K562 (cell line): ENCODE data around the gene USH2A. TPM values are rescaled to one million over a fixed set of nuclear protein-coding genes. Genes with fewer than 3 reads are reported as not detected.

ENCODE experiments used
- ATAC-seq: fragments of 200-7000 bp; cut with Tn5 transposase; 3 replicates; pipeline ENCODE4 v1.9.1; 2020; ENCODE audit warnings: moderate library complexity
- BruUV-seq: library from RNA; stranded (reverse); fragments of 400-500 nt; replicated peaks from 2 replicates; lab custom pipeline; 2021; lab: Mats Ljungman, UMichigan
- CTCF ChIA-PET: fragments of 300-600 bp; formaldehyde crosslinking; extraction: SDS; loops from one replicate; lab custom pipeline; 2021; ENCODE audit warnings: low intra/inter-chr PET ratio; lab: Yijun Ruan, JAX
- POLR2A ChIA-PET: fragments of 300-600, 350-650 bp; sonication (Branson Sonifier 250); formaldehyde crosslinking; extraction: SDS; loops from one replicate; lab custom pipeline; 2021; ENCODE audit warnings: antibody characterized with exemption, inconsistent platforms; lab: Yijun Ruan, JAX
- DNase-seq, 4 experiments: peaks; one replicate each; pipeline versions ENCODE4 v3.0.0 to v3.0.0-alpha.2; 2011 to 2018; ENCODE audit warnings: low spot score in 3 of 4, mixed read lengths in 3 of 4; ENCODE audit errors: extremely low read depth in 1 of 4
- FAIRE-seq: peaks from 2 replicates; lab custom pipeline; 2011; peaks lifted over from hg19 to GRCh38; lab: Jason Lieb, UNC
- H2AFZ ChIP-seq: 2 replicates; pipeline ENCODE4 v1.6.0; 2011; ENCODE audit warnings: low read depth, low read length, control low read depth, inconsistent platforms
- H3K27ac ChIP-seq: fragments of 200-600 bp; 3 replicates; pipeline ENCODE4 v1.8.0; 2011; ENCODE audit warnings: low read depth, mild to moderate bottlenecking, control low read depth, inconsistent platforms, low read length, moderate library complexity, mixed read lengths; ENCODE audit errors: extremely low read depth
- H3K27me3 ChIP-seq, 2 experiments: fragments of 300-600 bp in 1 of 2; 2 replicates in 1 of 2; 3 replicates in 1 of 2; pipeline versions ENCODE4 v1.6.0 to v1.8.0; 2011; ENCODE audit warnings: inconsistent platforms in 2 of 2, low read length in 2 of 2, mild to moderate bottlenecking in 1 of 2, mixed read lengths in 1 of 2, moderate library complexity in 1 of 2; ENCODE audit not compliant: control insufficient read depth in 2 of 2, insufficient read depth in 2 of 2
- H3K36me3 ChIP-seq: fragments of 300-600 bp; 3 replicates; pipeline ENCODE4 v1.8.0; 2011; ENCODE audit warnings: mild to moderate bottlenecking, low read length, inconsistent platforms; ENCODE audit not compliant: control insufficient read depth, insufficient read depth
- H3K4me1 ChIP-seq, 2 experiments: fragments of 200-600 bp in 1 of 2; replicated peaks in 1 of 2; 2 replicates in 1 of 2; 3 replicates in 1 of 2; pipeline versions ENCODE4 v1.5.1 to v1.8.0; 2011; ENCODE audit warnings: inconsistent platforms in 2 of 2, low read length in 2 of 2, mild to moderate bottlenecking in 1 of 2, mixed read lengths in 1 of 2, moderate library complexity in 1 of 2; ENCODE audit not compliant: control insufficient read depth in 2 of 2, insufficient read depth in 2 of 2
- H3K4me2 ChIP-seq: 2 replicates; pipeline ENCODE4 v1.6.1; 2011; ENCODE audit warnings: low read length, control low read depth, inconsistent platforms, mixed read lengths; ENCODE audit not compliant: insufficient read depth
- H3K4me3 ChIP-seq: fragments of 200-600 bp; sonication (generic), shearing (Covaris generic); 2 replicates; pipeline ENCODE4 v1.5.1; 2016; ENCODE audit warnings: control low read depth, inconsistent platforms
- H3K79me2 ChIP-seq: fragments of 200-600 bp; 3 replicates; pipeline ENCODE4 v1.8.0; 2011; ENCODE audit warnings: low read length, inconsistent platforms; ENCODE audit not compliant: control insufficient read depth, insufficient read depth
- H3K9ac ChIP-seq, 2 experiments: 2 replicates each; pipeline versions ENCODE4 v1.6.0 to v1.6.1; 2011; ENCODE audit warnings: low read depth in 2 of 2, low read length in 2 of 2, control low read depth in 1 of 2, inconsistent platforms in 1 of 2, mild to moderate bottlenecking in 1 of 2, mixed read lengths in 1 of 2; ENCODE audit not compliant: insufficient read depth in 1 of 2
- H3K9me1 ChIP-seq: one replicate; pipeline ENCODE4 v1.6.0; 2011; ENCODE audit warnings: inconsistent platforms, mild to moderate bottlenecking, low read length, moderate library complexity; ENCODE audit not compliant: control insufficient read depth, insufficient read depth
- H3K9me3 ChIP-seq: replicated peaks from 2 replicates; pipeline ENCODE4 v1.5.1; 2011; ENCODE audit warnings: low read depth, low read length, inconsistent platforms; ENCODE audit not compliant: control insufficient read depth, insufficient read depth
- H4K20me1 ChIP-seq: replicated peaks from 2 replicates; pipeline ENCODE4 v1.6.1; 2011; ENCODE audit warnings: low read length, inconsistent platforms, mixed read lengths; ENCODE audit not compliant: control insufficient read depth, insufficient read depth
- BRCA1 ChIP-seq, 2 experiments: fragments of 450-650 bp in 1 of 2; sonication (generic) in 1 of 2; formaldehyde crosslinking in 1 of 2; IDR thresholded peaks; 2 replicates each; pipeline versions ENCODE4 v1.5.0 to v1.6.1; 2017 to 2020; ENCODE audit warnings: mild to moderate bottlenecking in 1 of 2, missing genetic modification reagents in 1 of 2
- GATA2 ChIP-seq: sonication (generic); formaldehyde crosslinking; IDR thresholded peaks from 2 replicates; pipeline ENCODE4 v1.4.0; 2020; ENCODE audit warnings: mild to moderate bottlenecking, missing genetic modification reagents
- RB1 ChIP-seq: fragments of 450-650 bp; IDR thresholded peaks from 2 replicates; pipeline ENCODE4 v1.6.1; 2017; ENCODE audit warnings: low read depth, mild to moderate bottlenecking
- SIN3B ChIP-seq: fragments of 450-650 bp; IDR thresholded peaks from 2 replicates; pipeline ENCODE4 v1.6.1; 2017; ENCODE audit warnings: low read depth, mild to moderate bottlenecking, moderate library complexity
- SMARCA5 ChIP-seq: fragments of 450-650 bp; IDR thresholded peaks from 2 replicates; pipeline ENCODE4 v1.6.1; 2016
- SNAPC5 ChIP-seq: fragments of 250-450 bp; sonication (Bioruptor Pico); IDR thresholded peaks from 2 replicates; pipeline ENCODE4 v1.8.0; 2021; ENCODE audit warnings: moderate library complexity, mild to moderate bottlenecking, inconsistent platforms
- SREBF1 ChIP-seq: fragments of 150-350 bp; IDR thresholded peaks from 2 replicates; pipeline ENCODE4 v1.6.1; 2014; ENCODE audit warnings: antibody characterized with exemption, low read depth, low read length, borderline replicate concordance
- TAF9B ChIP-seq: fragments of 450-650 bp; IDR thresholded peaks from 2 replicates; pipeline ENCODE4 v1.6.1; 2018; ENCODE audit warnings: mild to moderate bottlenecking; ENCODE audit not compliant: partially characterized antibody
- TCF7L2 ChIP-seq: fragments of 150-350 bp; IDR thresholded peaks from 2 replicates; pipeline ENCODE4 v1.6.1; 2016; ENCODE audit warnings: low read depth, mild to moderate bottlenecking, low read length, moderate library complexity
- ZBTB17 ChIP-seq: fragments of 450-650 bp; formaldehyde crosslinking; IDR thresholded peaks from 2 replicates; pipeline ENCODE4 v1.4.0; 2020; ENCODE audit warnings: mild to moderate bottlenecking
- ZBTB8A ChIP-seq: fragments of 450-650 bp; IDR thresholded peaks from 2 replicates; pipeline ENCODE4 v1.6.1; 2018; ENCODE audit warnings: mild to moderate bottlenecking, moderate library complexity; ENCODE audit not compliant: partially characterized antibody
- ZKSCAN1 ChIP-seq: fragments of 150-350 bp; IDR thresholded peaks from 2 replicates; pipeline ENCODE4 v1.6.1; 2016; ENCODE audit warnings: low read depth, low read length
- ZNF165 ChIP-seq: fragments of 250-450 bp; sonication (Bioruptor Pico); IDR thresholded peaks from 2 replicates; pipeline ENCODE4 v1.4.0; 2020; ENCODE audit warnings: borderline replicate concordance
- ZNF324 ChIP-seq: fragments of 250-450 bp; sonication (Bioruptor Pico); IDR thresholded peaks from 2 replicates; pipeline ENCODE4 v1.4.0; 2020; ENCODE audit warnings: mild to moderate bottlenecking
- ZNF57 ChIP-seq: fragments of 450-650 bp; formaldehyde crosslinking; IDR thresholded peaks from 2 replicates; pipeline ENCODE4 v1.4.0; 2020; ENCODE audit warnings: mild to moderate bottlenecking, moderate library complexity
- ZNF699 ChIP-seq: fragments of 250-450 bp; sonication (Bioruptor Pico); IDR thresholded peaks from 2 replicates; pipeline ENCODE4 v1.8.0; 2021; ENCODE audit warnings: mild to moderate bottlenecking, moderate library complexity; ENCODE audit not compliant: insufficient replicate concordance
- WGBS: fragments of 100-300 bp; shearing (Covaris generic); methylation state at CpG from one replicate; pipeline ENCODE4 v1.1.6; 2016; ENCODE audit warnings: low coverage, mixed read lengths; ENCODE audit not compliant: insufficient coverage; ENCODE audit errors: missing lambda C conversion rate; 5-methylcytosine and 5-hydroxymethylcytosine counted together
- in situ Hi-C: fragments of 300-500 bp; cut with MboI; formaldehyde crosslinking; loops from 4 replicates; pipeline ENCODE4 v1.15.0; 2018; ENCODE audit warnings: inconsistent platforms, mixed read lengths
- intact Hi-C: fragments of 100-400 bp; cut with micrococcal nuclease; formaldehyde crosslinking; loops from 2 replicates; pipeline ENCODE4 v1.14.2; 2022
- polyA plus RNA-seq, 8 experiments: library from polyadenylated mRNA; depleted of rRNA in 4 of 8; stranded (reverse) in 5 of 8; unstranded in 3 of 8; fragments of >200 nt; fragmentation: Nextera tagmentation in 2 of 8; fragmentation: Illumina TruSeq in 1 of 8; extraction: Ambion mirVana in 2 of 8; extraction: Trizol in 1 of 8; gene quantifications; 2 replicates each; pipeline versions ENCODE4 v1.2.1 to v1.2.3, GENCODE V29; 2011 to 2014; ENCODE audit warnings: inconsistent platforms in 1 of 8, missing spikeins in 1 of 8
- total RNA-seq, 7 experiments: library from RNA; depleted of rRNA in 6 of 7; stranded (reverse); fragments of >200 nt in 6 of 7; fragmentation: Illumina TruSeq in 2 of 7; extraction: Trizol in 2 of 7; gene quantifications; 2 replicates each; pipeline versions ENCODE4 v1.2.1 to v1.2.3, GENCODE V29; 2011 to 2021; ENCODE audit warnings: low replicate concordance in 1 of 7
- TF ChIP-seq, protein P1 (sequence below): sonication (generic); formaldehyde crosslinking; IDR thresholded peaks from 2 replicates; pipeline ENCODE4 v1.8.1; 2023; ENCODE audit warnings: missing genetic modification reagents, mild to moderate bottlenecking, borderline replicate concordance
- TF ChIP-seq, protein P2 (sequence below): sonication (generic); formaldehyde crosslinking; IDR thresholded peaks from 2 replicates; pipeline ENCODE4 v1.8.1; 2022; ENCODE audit warnings: missing genetic modification reagents

USH2A gene
- total and polyA plus RNA-seq, 9 of the 15 experiments (the other 6 are each of a cell fraction or from before 2014, with no cell fraction given) = under 0.01 TPM; not detected in 7

GRCh38 chr1:215895276-215895675 lies 528.0 kb downstream of the USH2A start (continued):
- no peak for TF ChIP-seq SMARCA5
- no peak for TF ChIP-seq SNAPC5 (CRISPR knock-in tag)
- TF ChIP-seq ZNF324 (CRISPR knock-in tag) = no peak
- TF ChIP-seq ZNF699 (CRISPR knock-in tag) = no peak
- no peak for TF ChIP-seq BRCA1 (IDR thresholded peaks at IDR 0.05)
- no peak for TF ChIP-seq BRCA1 (CRISPR knock-in tag; IDR thresholded peaks at IDR 0.05)
- TF ChIP-seq ZKSCAN1 = no peak
- no peak for TF ChIP-seq ZBTB8A
- no peak for TF ChIP-seq TCF7L2
- no peak for TF ChIP-seq SREBF1

DNA sequence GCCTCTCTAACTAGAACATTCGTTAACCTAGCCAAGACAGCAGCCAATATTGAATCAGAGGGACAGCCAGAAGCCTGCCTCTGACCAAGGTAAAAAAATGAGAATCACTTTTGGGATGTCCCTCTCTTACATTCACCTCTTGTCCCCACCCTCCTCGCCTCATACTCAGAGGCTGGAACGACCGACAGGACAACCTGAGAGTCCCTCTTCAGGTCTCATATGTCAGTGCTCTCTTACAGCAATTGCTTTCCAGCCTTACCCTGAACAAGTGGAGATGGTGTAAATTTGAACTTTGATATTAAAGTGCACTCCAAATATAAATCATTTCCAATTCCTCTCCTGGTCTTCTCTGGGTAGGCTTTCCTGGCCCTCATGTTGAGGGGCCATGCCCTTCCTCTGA lies 528.6 kb downstream of the USH2A start:
- CTCF ChIA-PET = no interaction called here
- no peak for TF ChIP-seq SIN3B
- no peak for TF ChIP-seq ZNF57 (CRISPR knock-in tag)
- TF ChIP-seq, protein P1, sequence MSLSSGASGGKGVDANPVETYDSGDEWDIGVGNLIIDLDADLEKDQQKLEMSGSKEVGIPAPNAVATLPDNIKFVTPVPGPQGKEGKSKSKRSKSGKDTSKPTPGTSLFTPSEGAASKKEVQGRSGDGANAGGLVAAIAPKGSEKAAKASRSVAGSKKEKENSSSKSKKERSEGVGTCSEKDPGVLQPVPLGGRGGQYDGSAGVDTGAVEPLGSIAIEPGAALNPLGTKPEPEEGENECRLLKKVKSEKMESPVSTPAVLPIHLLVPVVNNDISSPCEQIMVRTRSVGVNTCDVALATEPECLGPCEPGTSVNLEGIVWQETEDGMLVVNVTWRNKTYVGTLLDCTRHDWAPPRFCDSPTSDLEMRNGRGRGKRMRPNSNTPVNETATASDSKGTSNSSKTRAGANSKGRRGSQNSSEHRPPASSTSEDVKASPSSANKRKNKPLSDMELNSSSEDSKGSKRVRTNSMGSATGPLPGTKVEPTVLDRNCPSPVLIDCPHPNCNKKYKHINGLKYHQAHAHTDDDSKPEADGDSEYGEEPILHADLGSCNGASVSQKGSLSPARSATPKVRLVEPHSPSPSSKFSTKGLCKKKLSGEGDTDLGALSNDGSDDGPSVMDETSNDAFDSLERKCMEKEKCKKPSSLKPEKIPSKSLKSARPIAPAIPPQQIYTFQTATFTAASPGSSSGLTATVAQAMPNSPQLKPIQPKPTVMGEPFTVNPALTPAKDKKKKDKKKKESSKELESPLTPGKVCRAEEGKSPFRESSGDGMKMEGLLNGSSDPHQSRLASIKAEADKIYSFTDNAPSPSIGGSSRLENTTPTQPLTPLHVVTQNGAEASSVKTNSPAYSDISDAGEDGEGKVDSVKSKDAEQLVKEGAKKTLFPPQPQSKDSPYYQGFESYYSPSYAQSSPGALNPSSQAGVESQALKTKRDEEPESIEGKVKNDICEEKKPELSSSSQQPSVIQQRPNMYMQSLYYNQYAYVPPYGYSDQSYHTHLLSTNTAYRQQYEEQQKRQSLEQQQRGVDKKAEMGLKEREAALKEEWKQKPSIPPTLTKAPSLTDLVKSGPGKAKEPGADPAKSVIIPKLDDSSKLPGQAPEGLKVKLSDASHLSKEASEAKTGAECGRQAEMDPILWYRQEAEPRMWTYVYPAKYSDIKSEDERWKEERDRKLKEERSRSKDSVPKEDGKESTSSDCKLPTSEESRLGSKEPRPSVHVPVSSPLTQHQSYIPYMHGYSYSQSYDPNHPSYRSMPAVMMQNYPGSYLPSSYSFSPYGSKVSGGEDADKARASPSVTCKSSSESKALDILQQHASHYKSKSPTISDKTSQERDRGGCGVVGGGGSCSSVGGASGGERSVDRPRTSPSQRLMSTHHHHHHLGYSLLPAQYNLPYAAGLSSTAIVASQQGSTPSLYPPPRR (CRISPR knock-in tag) = no peak
- TF ChIP-seq GATA2 (CRISPR knock-in tag) = no peak
- no peak for TF ChIP-seq TAF9B
- TF ChIP-seq ZBTB8A = no peak
- no peak for TF ChIP-seq ZNF165 (CRISPR knock-in tag)
- TF ChIP-seq, protein P2, sequence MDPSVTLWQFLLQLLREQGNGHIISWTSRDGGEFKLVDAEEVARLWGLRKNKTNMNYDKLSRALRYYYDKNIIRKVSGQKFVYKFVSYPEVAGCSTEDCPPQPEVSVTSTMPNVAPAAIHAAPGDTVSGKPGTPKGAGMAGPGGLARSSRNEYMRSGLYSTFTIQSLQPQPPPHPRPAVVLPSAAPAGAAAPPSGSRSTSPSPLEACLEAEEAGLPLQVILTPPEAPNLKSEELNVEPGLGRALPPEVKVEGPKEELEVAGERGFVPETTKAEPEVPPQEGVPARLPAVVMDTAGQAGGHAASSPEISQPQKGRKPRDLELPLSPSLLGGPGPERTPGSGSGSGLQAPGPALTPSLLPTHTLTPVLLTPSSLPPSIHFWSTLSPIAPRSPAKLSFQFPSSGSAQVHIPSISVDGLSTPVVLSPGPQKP (CRISPR knock-in tag) = no peak
- no peak for TF ChIP-seq RB1
- no peak for TF ChIP-seq ZBTB17 (CRISPR knock-in tag)

More for the DNA sequence above, 528.6 kb downstream of the USH2A start:
- no peak for DNase-seq
- no peak for ATAC-seq
- Histone ChIP-seq H3K27ac (no peak overlapping the region), H2AFZ (no peak overlapping the region), H3K9ac (no peak overlapping the region), H3K79me2 (no peaks in the 10 kb centered on the region), H3K9me3 (no peaks in the 10 kb centered on the region; the same call in 1 of the 2 replicates), H3K4me2 (no peak overlapping the region), H4K20me1 (no peaks in the 10 kb centered on the region), H3K4me3 (no peak overlapping the region), H3K36me3 (no peaks in the 10 kb centered on the region), H3K4me1 (no peaks in the 10 kb centered on the region), H3K27me3 (no peaks in the 10 kb centered on the region), H3K9me1 (no peaks in the 10 kb centered on the region)
- intact Hi-C loops = no loop called here
- 0% methylated on average over 4 of the region's 4 CpGs for WGBS
- no TSS peak for BruUV-seq
- in situ Hi-C loops = no loop called here
- FAIRE-seq = no peak
- POLR2A ChIA-PET = no interaction called here
